Stimulated activated memory B cell treated with anti-CD40 and anti-IgM and Interleukin-4, amounts not matched to agents 10 μg/mL and 1 μg/mL and 100 μg/mL, for 72 hours (primary cell): ENCODE data around the gene MPI.
A peak's percentile ranks its signal among the peaks of the same experiment; 100 is the strongest.
"Not testable (repeated sequence)": the region's sequence is repeated elsewhere in the genome, so short reads cannot be mapped to it uniquely, and the experiment has no call there.

ENCODE experiments used
- ATAC-seq: fragments of 150-1000 bp; cut with Tn5 transposase; 2 replicates; pipeline ENCODE4 v1.10.0; 2021
- H3K27ac Mint-ChIP-seq: one replicate; pipeline ENCODE4 v1.8.0; 2022; ENCODE audit warnings: mild to moderate bottlenecking, mixed read lengths
- H3K27me3 Mint-ChIP-seq: one replicate; pipeline ENCODE4 v1.8.0; 2022; ENCODE audit warnings: mixed read lengths
- H3K36me3 Mint-ChIP-seq: one replicate; pipeline ENCODE4 v1.8.0; 2022; ENCODE audit warnings: mixed read lengths
- H3K4me1 Mint-ChIP-seq: one replicate; pipeline ENCODE4 v1.8.0; 2022; ENCODE audit warnings: mixed read lengths
- H3K4me3 Mint-ChIP-seq: one replicate; pipeline ENCODE4 v1.8.0; 2022; ENCODE audit warnings: mild to moderate bottlenecking, moderate library complexity, mixed read lengths
- H3K9me3 Mint-ChIP-seq: one replicate; pipeline ENCODE4 v1.8.0; 2022; ENCODE audit warnings: mixed read lengths

The MPI gene

DNA sequence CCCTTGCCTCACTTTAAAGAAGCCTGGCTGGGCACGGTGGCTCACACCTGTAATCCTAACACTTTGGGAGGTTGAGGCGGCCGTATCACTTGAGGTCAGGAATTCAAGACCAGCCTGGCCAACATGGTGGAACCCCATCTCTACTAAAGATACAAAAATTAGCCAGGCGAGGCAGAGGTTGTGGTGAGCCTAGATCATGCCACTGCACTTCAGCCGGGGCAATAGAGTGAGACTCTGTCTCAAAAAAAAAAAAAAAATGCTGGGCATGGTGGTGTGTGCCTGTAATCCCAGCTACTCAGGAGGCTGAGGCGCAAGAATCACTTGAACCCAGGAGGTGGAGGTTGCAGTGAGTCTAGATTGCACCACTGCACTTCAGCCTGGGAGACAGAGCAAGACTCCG lies 4.5 kb downstream of the MPI start:
- ATAC-seq, H3K27me3 Mint-ChIP-seq, H3K4me3 Mint-ChIP-seq, H3K9me3 Mint-ChIP-seq, H3K27ac Mint-ChIP-seq: not testable (repeated sequence)
- H3K4me1 Mint-ChIP-seq, result peaks cover 32% of the 10 kb centered on the region
- peaks cover 18% of the 10 kb centered on the region for H3K36me3 Mint-ChIP-seq

DNA sequence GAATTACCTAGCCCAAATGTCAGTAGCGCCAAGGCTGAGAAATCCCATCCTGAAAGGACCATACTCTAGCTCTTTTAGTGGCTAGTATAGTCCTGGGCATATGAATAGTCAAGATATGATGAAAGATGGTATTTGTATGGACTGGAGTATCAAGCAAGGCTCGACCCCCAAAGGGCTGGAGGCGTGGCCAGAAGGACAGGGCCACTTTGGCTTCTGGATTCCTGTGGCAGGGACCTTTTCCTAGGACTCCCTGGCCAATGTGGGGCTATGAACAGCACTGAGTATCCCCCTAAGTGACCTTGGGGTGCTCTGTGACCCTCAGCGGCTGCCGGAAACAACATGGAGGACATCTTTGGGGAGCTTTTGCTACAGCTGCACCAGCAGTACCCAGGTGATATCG lies 6.0 kb downstream of the MPI start:
- Mint-ChIP-seq H3K36me3 (peaks cover 26% of the 10 kb centered on the region), H3K4me1 (peaks cover 18% of the 10 kb centered on the region), H3K27ac (no peak overlapping the region), H3K9me3 (no peaks in the 10 kb centered on the region), H3K27me3 (no peaks in the 10 kb centered on the region), H3K4me3 (no peak overlapping the region)
- no peak for ATAC-seq

DNA sequence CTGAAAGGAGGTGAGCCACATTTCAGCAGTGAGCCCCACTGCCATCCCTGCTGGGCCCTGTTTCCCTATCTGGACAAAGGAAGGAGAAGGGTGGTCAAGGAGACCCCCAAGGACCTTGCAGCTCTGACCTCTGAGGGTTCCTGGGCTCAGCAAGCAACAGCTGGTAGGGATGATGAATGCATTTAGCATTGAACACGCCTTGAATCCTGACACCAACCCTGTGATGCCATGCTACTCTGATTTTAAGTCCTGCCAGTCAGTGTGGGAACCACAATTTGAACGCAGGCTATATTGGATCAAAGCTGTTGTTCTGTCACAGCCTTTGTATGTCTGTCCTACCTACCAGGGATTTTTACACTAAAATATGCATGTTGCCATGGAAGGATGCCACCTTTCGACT lies 6.5 kb downstream of the MPI start:
- no peak for ATAC-seq
- Mint-ChIP-seq H3K4me1 (peaks cover 19% of the 10 kb centered on the region), H3K36me3 (peaks cover 27% of the 10 kb centered on the region), H3K27ac (no peak overlapping the region), H3K4me3 (no peak overlapping the region), H3K27me3 (no peaks in the 10 kb centered on the region), H3K9me3 (no peaks in the 10 kb centered on the region)

DNA sequence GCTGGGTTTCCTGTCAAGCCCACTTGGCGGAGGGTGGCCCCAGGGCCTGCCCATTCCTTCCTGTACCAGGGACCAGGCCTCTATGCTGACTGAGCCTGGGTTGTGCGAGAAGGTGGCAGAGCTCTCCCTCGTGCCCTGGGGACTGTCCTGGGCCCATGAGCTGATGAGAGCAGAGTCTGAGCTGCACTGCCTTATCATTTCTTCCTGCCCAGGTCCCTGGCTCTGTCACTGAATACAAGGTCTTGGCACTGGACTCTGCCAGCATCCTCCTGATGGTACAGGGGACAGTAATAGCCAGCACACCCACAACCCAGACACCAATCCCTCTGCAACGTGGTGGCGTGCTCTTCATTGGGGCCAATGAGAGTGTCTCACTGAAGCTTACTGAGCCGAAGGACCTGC lies 7.5 kb downstream of the MPI start:
- no peak overlapping the region for H3K27ac Mint-ChIP-seq
- H3K36me3 Mint-ChIP-seq, result peaks cover 32% of the 10 kb centered on the region

DNA sequence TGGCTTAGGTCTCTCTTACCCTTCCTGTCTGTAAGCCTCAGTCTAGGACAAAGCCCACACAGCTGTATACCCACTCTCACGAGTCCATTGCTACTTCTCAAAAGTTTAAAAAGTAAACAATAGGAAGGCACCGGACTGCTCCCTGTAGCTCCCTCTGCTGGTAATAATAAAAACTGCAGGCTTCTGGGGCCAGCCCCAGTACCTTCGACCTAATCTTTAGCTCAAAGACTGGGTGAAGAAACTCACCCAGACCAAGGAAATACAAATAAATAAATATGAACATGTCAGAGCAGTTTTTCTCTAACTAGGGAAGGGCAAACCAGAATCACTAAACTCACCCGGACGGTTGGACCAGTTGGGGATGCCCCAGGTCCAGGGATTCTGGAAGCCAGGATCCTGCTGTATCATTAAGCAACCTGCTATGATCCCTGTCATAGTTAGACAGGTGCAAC lies 11.8 kb downstream of the MPI start:
- Mint-ChIP-seq H3K9me3 (no peaks in the 10 kb centered on the region), H3K27ac (no peak overlapping the region), H3K4me3 (no peak overlapping the region), H3K27me3 (no peaks in the 10 kb centered on the region), H3K36me3 (peaks cover 32% of the 10 kb centered on the region), H3K4me1 (peaks cover 33% of the 10 kb centered on the region)
- peak; percentile 65 for ATAC-seq

More for the DNA sequence above, 7.5 kb downstream of the MPI start:
- Mint-ChIP-seq H3K9me3 (no peaks in the 10 kb centered on the region), H3K27me3 (no peaks in the 10 kb centered on the region), H3K4me1 (peaks cover 29% of the 10 kb centered on the region), H3K4me3 (no peak overlapping the region)
- ATAC-seq, result no peak

DNA sequence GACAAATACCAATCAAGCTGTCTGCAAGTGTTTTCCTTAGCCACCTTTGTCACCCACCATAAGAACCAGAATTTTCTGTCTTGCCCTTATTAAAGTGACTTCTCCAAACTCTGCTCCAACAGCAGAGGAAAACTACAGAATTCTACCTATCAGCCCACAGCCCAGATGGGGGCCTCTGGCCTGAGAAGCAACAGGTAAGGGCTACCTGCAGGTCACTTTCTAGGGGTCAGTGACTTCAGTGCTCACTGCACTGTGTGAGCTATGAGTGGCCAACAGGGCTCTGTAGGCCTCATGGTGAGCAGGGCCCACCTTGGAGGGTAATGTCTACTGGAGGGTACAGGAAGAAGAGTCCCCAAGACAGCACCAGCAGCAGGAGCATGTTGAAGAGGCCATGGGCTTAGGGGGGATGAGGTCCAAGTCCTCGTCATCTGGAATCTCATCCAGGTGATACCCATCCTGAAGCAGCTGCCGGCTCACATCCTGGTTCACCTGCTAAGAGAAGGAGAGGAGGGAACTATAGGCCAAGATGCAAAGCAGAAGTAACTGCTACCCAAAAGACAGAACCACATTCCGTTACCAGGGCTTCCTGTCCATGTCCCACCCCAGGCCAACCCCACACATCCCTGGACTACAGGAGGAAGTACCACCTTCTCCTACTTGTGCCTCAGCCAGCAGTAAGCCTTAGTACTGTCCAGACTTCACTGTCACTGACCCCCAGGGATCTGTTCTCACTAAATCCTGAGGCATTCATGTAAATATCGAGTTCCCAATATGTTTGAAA lies 12.6 kb downstream of the MPI start:
- Mint-ChIP-seq H3K36me3 (peaks cover 32% of the 10 kb centered on the region), H3K27me3 (no peaks in the 10 kb centered on the region), H3K4me3 (no peak overlapping the region), H3K9me3 (no peaks in the 10 kb centered on the region), H3K4me1 (peaks cover 41% of the 10 kb centered on the region), H3K27ac (no peak overlapping the region)
- no peak for ATAC-seq

DNA sequence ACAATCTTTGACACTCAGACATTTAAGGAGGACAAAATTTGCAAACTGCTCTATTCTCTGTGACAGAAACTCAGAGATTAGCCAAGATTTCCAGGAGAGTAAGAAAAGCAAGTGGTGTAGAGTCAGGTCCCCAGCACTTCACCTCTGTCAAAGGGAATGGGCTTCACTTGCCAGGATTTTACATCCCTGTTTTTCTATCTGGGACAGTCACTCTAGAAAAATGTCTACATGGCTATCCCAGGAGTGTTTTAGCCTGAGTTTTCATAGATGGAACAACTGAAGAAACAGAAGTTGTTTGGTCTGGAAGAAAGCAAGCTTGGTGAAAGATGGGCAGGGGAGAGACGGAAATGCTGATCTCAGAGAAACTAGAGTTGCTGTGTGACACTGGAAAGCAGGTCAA lies 13.8 kb downstream of the MPI start:
- H3K27me3 Mint-ChIP-seq, result no peaks in the 10 kb centered on the region
- H3K27ac Mint-ChIP-seq, result no peak overlapping the region
- H3K36me3 Mint-ChIP-seq, result peaks cover 32% of the 10 kb centered on the region
- H3K4me3 Mint-ChIP-seq, result no peak overlapping the region
- ATAC-seq, result no peak
- no peaks in the 10 kb centered on the region for H3K9me3 Mint-ChIP-seq
- peaks cover 43% of the 10 kb centered on the region for H3K4me1 Mint-ChIP-seq

DNA sequence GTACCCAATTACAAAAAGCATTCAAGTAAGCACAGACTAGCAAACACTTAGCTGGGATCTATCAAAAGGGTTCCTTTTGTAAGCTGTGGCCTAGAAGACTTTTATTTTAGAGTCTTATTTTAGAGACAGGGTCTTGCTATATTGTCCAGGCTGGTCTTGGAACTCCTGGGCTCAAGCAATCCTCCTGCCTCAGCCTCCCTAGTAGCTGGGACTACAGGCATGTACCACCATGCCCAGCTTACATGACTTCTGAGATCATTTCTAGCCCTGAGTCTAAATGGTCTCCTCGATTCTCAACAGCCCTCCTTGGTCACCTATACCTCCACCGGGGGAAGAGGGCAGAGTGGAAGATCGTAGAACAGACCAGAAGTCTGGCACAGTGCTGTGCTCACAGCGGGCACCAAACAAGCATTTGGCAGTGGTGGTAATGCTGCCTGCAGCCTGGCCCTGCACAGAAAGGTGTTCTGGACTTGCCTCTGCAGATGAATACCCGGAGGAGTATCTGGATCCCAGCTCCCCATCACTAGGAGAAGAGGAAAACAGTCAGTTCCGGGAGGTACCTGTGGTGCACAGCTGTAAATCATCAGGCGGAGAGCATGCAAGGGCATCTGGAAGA lies 14.5 kb downstream of the MPI start:
- Mint-ChIP-seq H3K36me3 (peaks cover 32% of the 10 kb centered on the region), H3K4me1 (peaks cover 43% of the 10 kb centered on the region), H3K4me3 (no peak overlapping the region), H3K27me3 (no peaks in the 10 kb centered on the region), H3K27ac (no peak overlapping the region), H3K9me3 (no peaks in the 10 kb centered on the region)
- ATAC-seq, result no peak

DNA sequence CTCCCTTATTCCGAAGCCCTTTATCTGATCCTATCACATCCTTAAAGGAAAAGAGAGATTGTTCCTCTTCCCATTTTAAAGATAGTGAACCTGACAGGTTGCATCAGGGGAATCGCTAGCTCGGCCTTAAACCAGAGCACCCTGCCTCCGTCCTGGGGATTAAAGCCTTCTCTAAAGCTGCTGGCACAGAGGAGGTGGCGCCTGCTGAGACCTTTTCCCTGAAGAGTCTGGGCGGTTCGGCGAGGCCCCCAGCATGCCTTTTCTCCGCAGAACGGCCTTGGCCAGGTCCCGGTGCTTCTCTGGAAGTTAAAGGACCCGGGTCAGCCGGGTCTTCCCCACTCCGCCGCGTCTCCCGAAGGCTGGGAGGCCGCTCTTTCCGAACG lies 16.2 kb downstream of the MPI start:
- Mint-ChIP-seq H3K27ac (peak overlapping the region; percentile 99), H3K4me1 (peaks cover 43% of the 10 kb centered on the region), H3K36me3 (peaks cover 22% of the 10 kb centered on the region), H3K4me3 (peak overlapping the region; percentile 96), H3K27me3 (no peaks in the 10 kb centered on the region), H3K9me3 (no peaks in the 10 kb centered on the region)
- peak; percentile 48 for ATAC-seq

DNA sequence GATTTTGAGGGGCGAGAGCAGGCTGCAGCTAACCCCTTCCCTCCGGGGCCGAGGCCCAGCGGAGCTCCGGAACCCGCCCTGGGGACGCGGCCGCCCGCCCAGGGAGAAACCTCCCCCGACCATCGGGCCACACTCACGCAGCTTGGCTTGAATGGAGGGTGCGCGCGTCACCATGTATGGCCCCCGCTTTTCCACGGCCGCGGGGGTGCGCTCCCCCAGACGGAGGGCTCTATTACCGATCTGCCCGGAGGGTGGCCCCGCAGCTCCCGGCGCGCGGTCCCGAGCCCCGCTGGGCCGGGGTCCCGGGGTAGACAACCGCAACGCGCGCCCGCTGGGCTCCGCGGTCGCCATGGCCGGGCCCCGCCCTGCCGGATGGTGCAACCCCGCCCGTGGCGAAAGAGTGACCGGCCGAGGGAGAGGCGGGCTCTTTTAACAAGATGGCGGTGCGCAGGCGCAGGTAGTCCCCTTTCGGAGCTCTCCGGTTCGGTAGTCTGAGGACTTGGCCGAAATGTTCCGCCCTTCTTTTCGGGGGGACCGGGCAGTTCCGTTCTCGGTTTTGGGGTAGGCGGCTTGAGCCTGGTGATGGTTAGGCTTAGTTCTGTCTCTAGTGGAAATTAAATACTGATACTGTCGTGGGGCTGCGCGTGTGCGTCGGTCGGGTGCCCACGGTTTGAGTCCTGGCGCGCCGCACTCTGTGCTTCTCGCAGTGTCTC lies 16.8 kb downstream of the MPI start, which contains the start of gene FAM219B:
Gene FAM219B (minus strand): TSS at position 402 of the 713 bp plus-strand sequence. CDS start 51 bp downstream, at position 351.
- peak within 1 kb of the TSS; percentile 96 for H3K4me3 Mint-ChIP-seq
- H3K27ac Mint-ChIP-seq, result peak within 1 kb of the TSS; percentile 99
- H3K9me3 Mint-ChIP-seq, result no peaks in the 10 kb centered on the region
- no peaks in the 10 kb centered on the region for H3K27me3 Mint-ChIP-seq
- ATAC-seq, result peak; percentile 96
- H3K4me1 Mint-ChIP-seq, result peaks cover 38% of the 10 kb centered on the region
- H3K36me3 Mint-ChIP-seq, result peaks cover 22% of the 10 kb centered on the region

DNA sequence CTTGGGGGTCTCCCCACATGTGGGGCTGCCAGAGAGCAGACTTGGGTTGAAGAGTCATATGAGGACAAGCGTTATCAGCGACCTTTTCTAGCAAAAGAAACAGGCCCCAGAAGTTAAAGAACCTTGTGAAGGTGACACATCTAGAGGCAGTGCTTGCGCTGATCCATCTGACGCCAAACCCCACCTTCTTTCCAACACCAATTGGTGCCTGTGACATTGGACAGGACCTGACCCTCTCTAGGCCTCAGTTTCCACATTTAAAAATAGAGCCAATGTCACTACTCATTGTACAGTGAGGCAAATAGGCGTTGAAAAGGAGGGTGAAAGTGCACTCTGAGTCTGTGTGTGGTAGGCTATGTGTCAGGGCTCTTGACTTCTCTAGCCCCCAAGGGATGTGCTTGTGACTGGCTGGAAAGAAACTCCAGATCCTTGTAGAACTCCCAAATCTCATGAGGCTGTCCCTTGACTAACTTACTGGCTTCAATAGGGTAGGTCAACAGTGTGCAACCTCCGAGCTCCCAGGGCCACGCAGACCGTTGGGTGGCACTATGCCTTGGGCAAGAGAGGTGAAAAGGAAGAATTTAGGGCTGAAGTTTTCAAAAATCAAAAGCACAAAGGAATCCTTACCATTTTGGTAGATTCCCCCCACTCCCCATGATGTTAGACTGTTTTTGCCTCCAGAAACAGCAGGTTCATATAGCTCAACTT lies 17.5 kb downstream of the MPI start:
- Mint-ChIP-seq H3K36me3 (peaks cover 17% of the 10 kb centered on the region), H3K4me3 (peak overlapping the region; percentile 96), H3K27me3 (no peaks in the 10 kb centered on the region), H3K9me3 (no peaks in the 10 kb centered on the region), H3K27ac (peak overlapping the region; percentile 99), H3K4me1 (peaks cover 31% of the 10 kb centered on the region)
- ATAC-seq, result no peak

DNA sequence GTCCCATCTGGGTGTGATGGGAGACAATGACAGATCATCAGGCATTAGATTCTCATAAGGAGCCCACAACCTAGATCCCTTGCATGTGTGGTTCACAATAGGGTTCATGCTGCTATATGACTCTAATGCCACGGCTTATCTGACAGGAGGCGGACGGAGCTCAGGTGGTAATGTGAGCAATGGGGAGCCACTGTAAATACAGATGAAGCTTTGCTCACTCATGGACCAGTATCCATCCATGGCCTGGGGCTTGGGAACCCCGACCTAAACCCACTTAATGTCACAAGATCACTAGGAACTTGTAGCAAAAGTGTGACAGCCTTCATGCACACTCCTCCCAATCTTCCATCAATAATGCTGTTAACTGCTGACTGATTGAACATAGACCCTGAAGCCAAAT lies 18.8 kb downstream of the MPI start:
- Mint-ChIP-seq H3K9me3 (no peaks in the 10 kb centered on the region), H3K27ac (no peak overlapping the region), H3K4me1 (peaks cover 27% of the 10 kb centered on the region), H3K27me3 (no peaks in the 10 kb centered on the region), H3K4me3 (no peak overlapping the region), H3K36me3 (peaks cover 8% of the 10 kb centered on the region)
- ATAC-seq, result no peak

DNA sequence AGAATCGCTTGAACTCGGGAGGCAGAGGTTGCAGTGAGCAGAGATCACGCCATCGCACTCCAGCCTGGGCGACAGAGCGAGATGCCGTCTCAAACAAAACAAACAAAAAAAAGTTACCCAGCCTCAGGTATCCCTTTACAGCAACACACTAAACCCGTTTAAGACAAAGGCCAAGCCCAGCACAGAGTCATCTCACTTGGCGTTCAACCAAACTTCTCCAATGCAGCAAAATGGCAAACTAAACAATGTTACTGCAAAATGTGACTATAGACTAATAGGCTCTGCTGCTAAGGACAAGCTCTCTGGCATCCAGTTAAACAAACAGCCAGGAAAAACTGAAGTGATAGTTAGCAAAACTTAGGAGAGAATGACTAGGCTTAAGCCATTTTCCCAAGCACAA lies 23.2 kb downstream of the MPI start:
- Mint-ChIP-seq H3K36me3 (peaks cover 23% of the 10 kb centered on the region), H3K4me3 (no peak overlapping the region), H3K27me3 (no peaks in the 10 kb centered on the region), H3K27ac (no peak overlapping the region), H3K9me3 (no peaks in the 10 kb centered on the region), H3K4me1 (no peaks in the 10 kb centered on the region)
- no peak for ATAC-seq

DNA sequence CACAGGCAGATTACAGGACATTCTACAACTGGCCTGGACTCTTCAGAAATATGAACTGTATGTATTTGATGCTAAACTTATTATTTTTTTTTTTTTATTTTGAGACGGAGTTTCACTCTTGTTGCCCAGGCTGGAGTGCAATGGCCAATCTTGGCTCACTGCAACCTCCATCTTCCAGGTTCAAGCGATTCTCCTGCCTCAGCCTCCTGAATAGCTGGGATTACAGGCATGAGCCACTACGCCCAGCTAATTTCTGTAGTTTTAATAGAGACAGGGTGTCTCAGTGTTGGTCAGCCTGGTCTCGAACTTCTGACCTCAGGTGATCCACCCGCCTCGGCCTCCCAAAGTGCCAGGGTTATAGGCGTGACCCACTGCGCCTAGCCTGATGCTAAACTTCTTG lies 24.0 kb downstream of the MPI start:
- ATAC-seq, result not testable (repeated sequence)

DNA sequence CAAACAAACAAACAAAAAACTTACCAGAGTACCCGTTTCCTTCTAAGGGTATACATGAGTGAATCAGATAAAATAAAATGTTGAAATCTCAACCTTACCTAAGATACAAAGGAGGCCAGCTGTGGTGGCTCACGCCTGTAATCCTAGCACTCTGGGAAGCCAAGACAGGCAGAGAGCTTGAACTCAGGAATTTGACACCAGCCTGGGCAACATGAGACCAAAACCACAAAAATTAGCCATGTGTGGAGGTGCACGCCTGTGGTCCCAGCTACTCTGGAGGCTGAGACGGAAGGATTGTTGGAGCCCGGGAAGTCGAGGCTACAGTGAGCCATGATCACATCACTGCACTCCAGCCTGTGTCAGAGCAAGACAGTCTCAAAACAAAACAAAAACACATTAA lies 27.8 kb downstream of the MPI start:
- peaks cover 53% of the 10 kb centered on the region for H3K36me3 Mint-ChIP-seq
- H3K27me3 Mint-ChIP-seq, result no peaks in the 10 kb centered on the region
- H3K4me3 Mint-ChIP-seq, result no peak overlapping the region
- H3K4me1 Mint-ChIP-seq, result no peaks in the 10 kb centered on the region
- no peak overlapping the region for H3K27ac Mint-ChIP-seq
- H3K9me3 Mint-ChIP-seq, result no peaks in the 10 kb centered on the region
- no peak for ATAC-seq

More for the DNA sequence above, 24.0 kb downstream of the MPI start:
- H3K27me3 Mint-ChIP-seq, H3K4me3 Mint-ChIP-seq, H3K4me1 Mint-ChIP-seq, H3K9me3 Mint-ChIP-seq, H3K27ac Mint-ChIP-seq: not testable (repeated sequence)
- H3K36me3 Mint-ChIP-seq, result peaks cover 30% of the 10 kb centered on the region
